Measurements from ENCODE around the gene PHPT1.

The PHPT1 gene

DNA sequence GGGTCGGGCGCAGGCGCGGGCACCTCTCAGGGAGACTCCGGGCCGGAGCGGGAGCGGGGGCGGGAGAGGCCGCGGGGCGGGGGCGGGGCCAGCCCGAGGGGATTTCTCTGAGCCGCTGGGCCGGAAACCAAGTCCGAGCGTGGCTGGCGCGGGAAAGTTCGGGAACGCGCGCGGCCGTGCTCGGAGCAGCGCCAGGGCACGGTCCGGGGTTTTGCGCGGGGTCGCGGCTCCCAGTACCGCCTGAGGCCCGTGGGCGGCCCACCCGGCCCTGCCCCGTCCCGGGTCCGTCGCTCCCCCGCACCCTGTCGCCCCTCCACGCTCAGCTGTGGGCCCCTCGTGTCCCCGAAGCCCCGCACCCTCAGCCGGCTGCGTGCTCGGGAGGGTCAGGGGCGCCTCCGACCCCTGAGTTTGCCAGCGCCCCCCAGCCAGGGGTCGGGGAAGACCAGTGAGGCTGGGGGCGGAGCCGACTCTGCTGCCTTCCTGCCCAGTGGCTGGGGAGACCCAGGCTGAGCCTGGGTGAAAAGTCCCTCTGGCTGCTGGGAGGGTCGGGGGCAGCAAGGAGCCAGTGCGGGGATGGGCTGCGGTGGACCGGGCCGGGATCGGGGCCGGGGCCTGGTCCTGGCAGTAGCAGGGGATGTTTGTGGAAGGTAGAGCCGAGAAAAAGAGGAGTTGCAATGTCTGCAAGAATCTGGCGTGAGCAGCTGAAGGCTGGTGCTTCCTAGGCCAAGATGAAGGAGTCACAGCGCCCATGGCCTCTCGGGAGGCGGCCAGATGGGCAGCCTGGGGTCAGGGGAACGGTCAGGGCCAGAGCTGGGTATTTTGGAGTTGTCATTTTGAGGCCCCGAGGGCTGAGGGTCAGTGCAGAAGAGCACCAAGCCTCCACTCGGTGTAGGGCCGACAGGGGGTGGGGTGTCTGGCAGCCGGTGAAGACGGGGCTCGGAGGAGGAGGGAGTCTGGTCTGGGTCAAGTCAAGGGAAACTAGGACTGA, 37.7 kb downstream of the PHPT1 start:
- DNase-seq (ENCODE audit: low read depth) = no peak

DNA sequence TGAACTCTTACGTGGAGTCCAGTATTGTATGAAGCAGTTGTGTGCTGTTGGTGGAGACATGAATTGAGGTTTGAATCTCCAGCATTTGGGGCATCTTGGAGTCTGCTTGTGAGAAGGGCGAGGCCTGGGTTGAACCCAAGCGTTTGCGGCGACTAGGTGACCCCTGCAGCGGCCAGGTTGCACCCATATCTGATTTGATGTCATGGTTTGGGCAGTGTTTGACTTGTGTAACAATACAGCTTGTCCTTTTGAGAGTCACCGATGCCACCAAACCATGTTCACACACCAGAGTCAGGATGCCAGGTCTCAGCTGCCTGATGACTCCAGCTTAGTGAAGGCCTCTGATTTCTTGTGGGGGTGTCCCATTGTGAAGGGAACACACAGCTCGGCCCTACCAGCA, 39.2 kb downstream of the PHPT1 start:
- no peak for DNase-seq (ENCODE audit: low read depth)

- no peak for DNase-seq (ENCODE audit: low read depth)
Observed at GRCh38 chr9:136889858-136890257, 40.6 kb downstream of the PHPT1 start.

DNA sequence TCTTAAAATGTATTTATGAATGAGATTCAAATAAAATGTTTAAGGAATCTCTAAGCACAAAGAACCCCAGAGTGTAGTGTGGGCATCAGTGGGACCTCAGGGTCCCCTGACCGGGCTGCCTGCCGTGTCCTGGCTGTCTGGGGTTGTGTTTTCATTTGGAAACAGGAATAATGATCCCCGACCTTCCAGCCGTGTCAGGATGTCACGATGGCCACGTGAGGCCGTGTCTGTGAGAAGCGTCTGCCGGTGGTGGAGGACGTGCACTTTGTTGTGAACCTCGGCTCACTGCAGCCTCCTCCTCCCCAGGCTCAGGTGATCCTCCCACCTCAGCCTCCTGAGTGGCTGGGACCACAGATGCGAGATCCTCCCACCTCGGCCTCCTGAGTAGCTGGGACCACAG, 41.5 kb downstream of the PHPT1 start:
- no peak for DNase-seq (ENCODE audit: low read depth)

- DNase-seq (ENCODE audit: low read depth) = no peak
Observed at GRCh38 chr9:136896027-136896426, 46.8 kb downstream of the PHPT1 start.

- no peak for DNase-seq (ENCODE audit: low read depth)
Observed at GRCh38 chr9:136898483-136899100, 49.4 kb downstream of the PHPT1 start.

DNA sequence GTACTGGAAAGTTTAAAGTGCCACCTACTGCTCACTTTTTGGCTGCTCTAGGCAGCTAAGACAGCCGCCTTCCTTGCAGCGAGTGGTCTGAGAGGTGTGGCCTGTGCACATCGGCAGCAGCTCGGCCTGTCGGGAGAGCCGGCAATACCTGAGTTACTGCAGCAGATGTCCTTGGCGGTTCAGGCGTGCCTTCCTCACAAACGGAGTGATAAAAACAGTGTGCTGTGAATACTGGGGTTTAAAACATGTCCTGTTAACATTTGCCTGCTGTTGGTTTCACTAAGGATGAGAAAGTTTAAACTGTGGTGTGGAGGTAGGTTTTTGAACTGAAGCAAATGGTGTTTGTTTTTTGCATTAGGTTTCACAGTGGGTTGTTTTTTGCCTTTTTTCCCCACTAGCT, 50.0 kb downstream of the PHPT1 start:
- DNase-seq (ENCODE audit: low read depth) = no peak

DNA sequence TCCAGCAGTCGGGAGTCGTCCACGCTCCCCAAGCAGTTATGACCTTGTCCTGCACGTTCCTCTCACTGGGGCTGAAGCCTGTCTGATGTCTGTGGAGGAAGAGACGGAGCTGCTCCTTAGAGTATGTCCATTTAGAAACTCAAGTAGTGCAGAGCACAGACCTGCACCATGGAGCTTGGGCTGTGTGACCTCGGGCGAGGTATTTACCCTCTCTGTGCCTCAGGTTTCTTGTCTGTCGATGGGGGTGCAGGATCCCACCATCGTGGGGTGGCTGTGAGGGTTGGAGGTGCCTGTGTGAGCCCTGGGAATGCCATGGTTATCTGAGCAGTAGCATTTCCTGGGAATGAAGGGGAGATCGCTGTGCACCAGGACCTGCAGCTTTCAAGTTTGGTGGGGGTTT, 51.3 kb downstream of the PHPT1 start:
- no peak for DNase-seq (ENCODE audit: low read depth)

All from activated gamma-delta T cell treated with anti-CD3 and anti-CD28 coated beads, Interleukin-2, amount 50 U/mL, for 16 hours (primary cell).